ENCODE measurements around the gene EVI2B. TPM values are rescaled to one million over a fixed set of nuclear protein-coding genes. Genes with fewer than 3 reads are reported as not detected.

The EVI2B gene
- total RNA-seq, 1 experiment from 2014 or later = 0.11 TPM

DNA sequence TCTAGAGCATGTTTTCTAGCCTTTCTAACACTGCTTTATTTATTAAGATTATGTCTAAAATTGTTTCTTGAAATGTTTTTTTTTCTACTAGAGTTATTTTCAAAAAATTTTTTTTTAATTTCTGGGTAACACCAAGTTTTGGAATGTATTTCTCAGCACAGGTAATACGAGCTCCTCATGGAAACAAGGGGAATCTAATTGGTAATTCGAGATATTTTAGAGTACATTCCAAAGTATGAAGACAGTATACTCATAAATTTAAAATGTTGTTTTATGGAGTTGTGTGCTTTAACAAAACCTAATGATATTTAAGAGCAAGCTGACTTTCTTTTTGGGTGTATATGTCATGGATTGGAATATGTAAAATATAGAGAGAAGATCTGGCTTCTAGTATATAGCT is 59.2 kb downstream of the EVI2B start:
- Histone ChIP-seq H3K9me3 (ENCODE audit: low read length) (no peaks in the 10 kb centered on the region), H3F3A (ENCODE audit: low read length, unreplicated experiment) (no peaks in the 10 kb centered on the region), H4K20me1 (ENCODE audit: low read length) (no peaks in the 10 kb centered on the region), H3K4me1 (ENCODE audit: insufficient read depth, low read length) (peaks cover 26% of the 10 kb centered on the region), H3K9me2 (replicated peaks; ENCODE audit: low read length) (no peaks in the 10 kb centered on the region), H3K9ac (ENCODE audit: low read length) (no peak overlapping the region), H3K36me3 (ENCODE audit: low read depth, low read length) (no peaks in the 10 kb centered on the region), H3K79me2 (ENCODE audit: low read length) (no peaks in the 10 kb centered on the region), H3K27me3 (ENCODE audit: low read length) (no peaks in the 10 kb centered on the region), H3K4me3 (ENCODE audit: low read length) (no peak overlapping the region), H3K4me2 (ENCODE audit: low read length) (peak overlapping the region; percentile 34), H3K27ac (ENCODE audit: low read length) (no peak overlapping the region), H2AFZ (ENCODE audit: low read length) (no peak overlapping the region)
- no peak for DNase-seq
- no TSS peak for BruUV-seq (replicated peaks)
- POLR2A ChIA-PET (ENCODE audit: unreplicated experiment) = no interaction called here
- intact Hi-C loops (cut with micrococcal nuclease) = loop anchor here (10.0 kb wide), 1 partner anchor 50 kb away; no protein-coding TSS in a partner anchor
- ATAC-seq = peak; percentile 37
- no peak for TF ChIP-seq CTCF (conservative IDR thresholded peaks at IDR 0.05; ENCODE audit: low read depth, low read length)
- TF ChIP-seq EZH2phosphoT487 (IDR thresholded peaks at IDR 0.05; ENCODE audit: borderline replicate concordance, low read length) = no peak
- TF ChIP-seq EZH2 (IDR thresholded peaks at IDR 0.05; ENCODE audit: low read length, unreplicated experiment) = no peak
- CTCF ChIA-PET = no interaction called here

Other genes starting within 250 kb of the EVI2B start
- gene NF1, start 219.1 kb downstream of the EVI2B start, total RNA-seq (2014; rRNA removed) = 16.4 and 27.4 TPM in 2 replicates
- not detected in 2 replicates for gene OMG, start 16.8 kb downstream of the EVI2B start, total RNA-seq (2014; rRNA removed)
- gene EVI2A, start 7.6 kb upstream of the EVI2B start, total RNA-seq (2014; rRNA removed) = 0.92 TPM in 1 of 2 replicates, not detected in the other
- gene RAB11FIP4, start 77.6 kb upstream of the EVI2B start, total RNA-seq (2014; rRNA removed) = 4.2 and 4.5 TPM in 2 replicates

Data from PC-3 (cell line).